GM12878 (cell line): ENCODE data around the gene CCDC18. TPM values are rescaled to one million over a fixed set of nuclear protein-coding genes. Genes with fewer than 3 reads are reported as not detected.

Experiments used
- ATAC-seq: fragments of 200-7000 bp; cut with Tn5 transposase; 3 replicates; pipeline ENCODE4 v1.9.1; 2020; ENCODE audit warnings: mild to moderate bottlenecking, moderate library complexity
- BruUV-seq: library from RNA; stranded (reverse); fragments of 400-500 nt; replicated peaks from 2 replicates; lab custom pipeline; 2021; lab: Mats Ljungman, UMichigan
- CTCF ChIA-PET: fragments of 300-600 bp; sonication (Branson Sonifier 250); formaldehyde crosslinking; extraction: SDS; loops from one replicate; lab custom pipeline; 2021; ENCODE audit warnings: inconsistent platforms; lab: Yijun Ruan, JAX
- POLR2A ChIA-PET: fragments of 350-600 bp; formaldehyde crosslinking; extraction: SDS; loops from one replicate; lab custom pipeline; 2021; ENCODE audit warnings: inconsistent platforms; lab: Charles Lee
- RAD21 ChIA-PET: fragments of 300-600 bp; sonication (Branson Sonifier 250); formaldehyde crosslinking; loops from one replicate; lab custom pipeline; 2023; ENCODE audit warnings: antibody characterized with exemption; ENCODE audit not compliant: unreplicated experiment; lab: Charles Lee
- SMC1A ChIA-PET: fragments of 300-600 bp; sonication (Branson Sonifier 250); formaldehyde crosslinking; loops from one replicate; lab custom pipeline; 2023; ENCODE audit not compliant: unreplicated experiment, uncharacterized antibody; lab: Charles Lee
- DNase-seq: peaks from one replicate; pipeline ENCODE4 v3.0.0-alpha.2; 2011; ENCODE audit warnings: low read depth, low spot score
- FAIRE-seq: peaks from 3 replicates; lab custom pipeline; 2011; peaks lifted over from hg19 to GRCh38; lab: Jason Lieb, UNC
- H2AFZ ChIP-seq: 2 replicates; pipeline ENCODE4 v1.6.0; 2011; ENCODE audit warnings: low read depth, low read length, control low read depth; ENCODE audit not compliant: control insufficient read depth
- H3K27ac ChIP-seq: 2 replicates; pipeline ENCODE4 v1.5.1; 2011; ENCODE audit warnings: control low read depth; ENCODE audit not compliant: control insufficient read depth, insufficient read depth
- H3K27me3 ChIP-seq, 2 experiments: replicated peaks in 1 of 2; 2 replicates each; pipeline versions ENCODE4 v1.6.0 to v1.6.1; 2011; ENCODE audit warnings: low read length in 1 of 2; ENCODE audit not compliant: control insufficient read depth in 2 of 2, insufficient read depth in 2 of 2
- H3K36me3 ChIP-seq, 2 experiments: 2 replicates each; pipeline ENCODE4 v1.5.1; 2011; ENCODE audit warnings: low read length in 1 of 2; ENCODE audit not compliant: control insufficient read depth in 2 of 2, insufficient read depth in 2 of 2
- H3K4me1 ChIP-seq: 2 replicates; pipeline ENCODE4 v1.6.1; 2011; ENCODE audit warnings: mild to moderate bottlenecking, low read length, moderate library complexity, mixed read lengths; ENCODE audit not compliant: control insufficient read depth, insufficient read depth
- H3K4me2 ChIP-seq: 2 replicates; pipeline ENCODE4 v1.6.0; 2011; ENCODE audit warnings: control low read depth; ENCODE audit not compliant: control insufficient read depth, insufficient read depth
- H3K4me3 ChIP-seq: fragments of 200-600 bp; sonication (generic); 2 replicates; pipeline ENCODE4 v1.5.1; 2016
- H3K79me2 ChIP-seq: 2 replicates; pipeline ENCODE4 v1.6.0; 2011; ENCODE audit warnings: low read length; ENCODE audit not compliant: control insufficient read depth, insufficient read depth
- H3K9ac ChIP-seq: 2 replicates; pipeline ENCODE4 v1.8.0; 2011; ENCODE audit warnings: low read length, control low read depth, mixed read lengths; ENCODE audit not compliant: control insufficient read depth, insufficient read depth
- H3K9me3 ChIP-seq: replicated peaks from 3 replicates; pipeline ENCODE4 v1.5.1; 2011; ENCODE audit warnings: mild to moderate bottlenecking, low read length; ENCODE audit not compliant: control insufficient read depth, insufficient read depth
- H4K20me1 ChIP-seq: 2 replicates; pipeline ENCODE4 v1.6.0; 2011; ENCODE audit not compliant: control insufficient read depth, insufficient read depth
- CBFB ChIP-seq: IDR thresholded peaks from 2 replicates; pipeline ENCODE4 v1.6.1; 2016; ENCODE audit warnings: antibody characterized with exemption, low read depth
- NBN ChIP-seq: fragments of 450-650 bp; IDR thresholded peaks from 2 replicates; pipeline ENCODE4 v1.6.1; 2016
- ZNF274 ChIP-seq: IDR thresholded peaks from one replicate; pipeline ENCODE4 v1.8.0; 2011; ENCODE audit not compliant: insufficient read length, insufficient read depth
- WGBS: methylation state at CpG from one replicate; pipeline ENCODE4 v1.1.6; 2016; ENCODE audit warnings: low lambda C conversion rate; ENCODE audit not compliant: insufficient replicate concordance, insufficient coverage; ENCODE audit errors: missing lambda C conversion rate; 5-methylcytosine and 5-hydroxymethylcytosine counted together
- in situ Hi-C: fragments of 300-500 bp; cut with MboI; formaldehyde crosslinking; loops from 9 replicates; pipeline ENCODE4 v1.14.3; 2018; ENCODE audit warnings: mixed read lengths
- intact Hi-C: fragments of 100-400 bp; cut with micrococcal nuclease; formaldehyde crosslinking; loops from one replicate; pipeline ENCODE4 v1.14.2; 2022; ENCODE audit not compliant: unreplicated experiment
- polyA plus RNA-seq, 11 experiments: library from polyadenylated mRNA; depleted of rRNA in 4 of 11; unstranded in 6 of 11; stranded (reverse) in 5 of 11; fragments of >200 nt; fragmentation: Nextera tagmentation in 4 of 11; fragmentation: Illumina TruSeq in 1 of 11; extraction: Ambion mirVana in 4 of 11; extraction: Trizol in 1 of 11; gene quantifications; 1 replicate in 1 of 11; 2 replicates in 10 of 11; pipeline versions ENCODE4 v1.2.1 to v1.2.3, GENCODE V29; 2011 to 2016; ENCODE audit warnings: inconsistent platforms in 2 of 11, missing spikeins in 2 of 11, low read depth in 1 of 11
- small RNA-seq: library from RNA; depleted of rRNA; stranded (forward); fragments of <200 nt; gene quantifications from one replicate; pipeline ENCODE3, GENCODE V24; 2014
- total RNA-seq, 4 experiments: library from RNA; depleted of rRNA in 3 of 4; stranded (reverse); fragments of >200 nt in 3 of 4; fragmentation: Illumina TruSeq in 1 of 4; extraction: Trizol in 1 of 4; gene quantifications; 2 replicates each; pipeline versions ENCODE4 v1.2.1 to v1.2.3, GENCODE V29; 2013 to 2021
- TF ChIP-seq, protein P1 (sequence below): fragments of 450-650 bp; IDR thresholded peaks from 2 replicates; pipeline ENCODE4 v1.6.1; 2016; ENCODE audit warnings: mild to moderate bottlenecking, moderate library complexity, borderline replicate concordance

The CCDC18 gene
- total and polyA plus RNA-seq, 10 of the 15 experiments (the other 5 are each of a cell fraction or from before 2014, with no cell fraction given) = 15.6 to 34.9 (median 19.5) TPM

GRCh38 chr1:93324486-93325464 lies 144.3 kb downstream of the CCDC18 start:
- Histone ChIP-seq H3K9ac (no peak overlapping the region), H3K4me2 (no peak overlapping the region), H3K9me3 (no peaks in the 10 kb centered on the region), H2AFZ (no peak overlapping the region), H3K27ac (no peak overlapping the region), H3K36me3 (no peaks in the 10 kb centered on the region), H3K27me3 (no peaks in the 10 kb centered on the region), H4K20me1 (no peaks in the 10 kb centered on the region), H3K4me1 (peaks cover 9% of the 10 kb centered on the region; the same call in 1 of the 2 replicates), H3K4me3 (no peak overlapping the region), H3K79me2 (no peaks in the 10 kb centered on the region)
- BruUV-seq = no TSS peak
- in situ Hi-C loops (no loop called here), intact Hi-C loops (no loop called here)
- ChIA-PET POLR2A (interaction anchor here (0.6 kb wide), 1 partner anchor 14 kb away, joined by 4 read pairs; no protein-coding TSS in a partner anchor), RAD21 (no interaction called here), CTCF (interaction anchor here (1.4 to 2.6 kb wide), 2 partner anchors 20 to 45 kb away, joined by 3 to 10 read pairs; no protein-coding TSS in a partner anchor), SMC1A (interaction anchor here (0.8 kb wide), 1 partner anchor 534 kb away, joined by 3 read pairs; no protein-coding TSS in a partner anchor)
- TF ChIP-seq, protein P1, sequence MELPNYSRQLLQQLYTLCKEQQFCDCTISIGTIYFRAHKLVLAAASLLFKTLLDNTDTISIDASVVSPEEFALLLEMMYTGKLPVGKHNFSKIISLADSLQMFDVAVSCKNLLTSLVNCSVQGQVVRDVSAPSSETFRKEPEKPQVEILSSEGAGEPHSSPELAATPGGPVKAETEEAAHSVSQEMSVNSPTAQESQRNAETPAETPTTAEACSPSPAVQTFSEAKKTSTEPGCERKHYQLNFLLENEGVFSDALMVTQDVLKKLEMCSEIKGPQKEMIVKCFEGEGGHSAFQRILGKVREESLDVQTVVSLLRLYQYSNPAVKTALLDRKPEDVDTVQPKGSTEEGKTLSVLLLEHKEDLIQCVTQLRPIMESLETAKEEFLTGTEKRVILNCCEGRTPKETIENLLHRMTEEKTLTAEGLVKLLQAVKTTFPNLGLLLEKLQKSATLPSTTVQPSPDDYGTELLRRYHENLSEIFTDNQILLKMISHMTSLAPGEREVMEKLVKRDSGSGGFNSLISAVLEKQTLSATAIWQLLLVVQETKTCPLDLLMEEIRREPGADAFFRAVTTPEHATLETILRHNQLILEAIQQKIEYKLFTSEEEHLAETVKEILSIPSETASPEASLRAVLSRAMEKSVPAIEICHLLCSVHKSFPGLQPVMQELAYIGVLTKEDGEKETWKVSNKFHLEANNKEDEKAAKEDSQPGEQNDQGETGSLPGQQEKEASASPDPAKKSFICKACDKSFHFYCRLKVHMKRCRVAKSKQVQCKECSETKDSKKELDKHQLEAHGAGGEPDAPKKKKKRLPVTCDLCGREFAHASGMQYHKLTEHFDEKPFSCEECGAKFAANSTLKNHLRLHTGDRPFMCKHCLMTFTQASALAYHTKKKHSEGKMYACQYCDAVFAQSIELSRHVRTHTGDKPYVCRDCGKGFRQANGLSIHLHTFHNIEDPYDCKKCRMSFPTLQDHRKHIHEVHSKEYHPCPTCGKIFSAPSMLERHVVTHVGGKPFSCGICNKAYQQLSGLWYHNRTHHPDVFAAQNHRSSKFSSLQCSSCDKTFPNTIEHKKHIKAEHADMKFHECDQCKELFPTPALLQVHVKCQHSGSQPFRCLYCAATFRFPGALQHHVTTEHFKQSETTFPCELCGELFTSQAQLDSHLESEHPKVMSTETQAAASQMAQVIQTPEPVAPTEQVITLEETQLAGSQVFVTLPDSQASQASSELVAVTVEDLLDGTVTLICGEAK = no peak
- TF ChIP-seq NBN = no peak
- no peak for TF ChIP-seq ZNF274
- TF ChIP-seq CBFB = no peak
- FAIRE-seq (no peak), DNase-seq (no peak), ATAC-seq (no peak)
- 51% methylated on average over 8 of the region's 8 CpGs for WGBS

Small RNA genes within 50 kb of the gene (small RNA-seq; reads per million reads assigned to genes)
- not detected for gene AC126124.1
- gene AL139421.1 = not detected

Other genes starting within 250 kb of the CCDC18 start
- 6.6 and 7.0 TPM in 2 replicates for gene DIPK1A, start 219.3 kb upstream of the CCDC18 start, total RNA-seq (2014; rRNA removed)
- 8.4 and 9.4 TPM in 2 replicates for gene DIPK1A, start 219.3 kb upstream of the CCDC18 start, total RNA-seq (2014; rRNA removed; fragmentation: Illumina TruSeq; extraction: Trizol)
- gene DIPK1A, start 219.3 kb upstream of the CCDC18 start, total RNA-seq (2021) = 8.1 and 9.3 TPM in 2 replicates
- 12.0 and 19.7 TPM in 2 replicates for gene DIPK1A, start 219.3 kb upstream of the CCDC18 start, polyA plus RNA-seq (2011; rRNA removed)
- gene DIPK1A, start 219.3 kb upstream of the CCDC18 start, polyA plus RNA-seq (2014; fragmentation: Illumina TruSeq; extraction: Trizol) = 12.5 and 16.9 TPM in 2 replicates
- 1 to 10 TPM; 9.5 to 9.9 TPM for gene DIPK1A, start 219.3 kb upstream of the CCDC18 start, polyA plus RNA-seq (2014; fragmentation: Nextera tagmentation; extraction: Ambion mirVana)
- gene DIPK1A, start 219.3 kb upstream of the CCDC18 start, polyA plus RNA-seq (2014; rRNA removed) = 4.9 and 5.1 TPM in 2 replicates
- gene DIPK1A, start 219.3 kb upstream of the CCDC18 start, polyA plus RNA-seq (2016; fragmentation: Nextera tagmentation; extraction: Ambion mirVana) = 10 to 100 TPM; 14.6 to 15.0 TPM
- 33.3 and 41.8 TPM in 2 replicates for gene MTF2, start 101.4 kb upstream of the CCDC18 start, total RNA-seq (2014; rRNA removed)
- gene MTF2, start 101.4 kb upstream of the CCDC18 start, total RNA-seq (2014; rRNA removed; fragmentation: Illumina TruSeq; extraction: Trizol) = 43.6 and 44.3 TPM in 2 replicates
- 45.9 and 54.8 TPM in 2 replicates for gene MTF2, start 101.4 kb upstream of the CCDC18 start, total RNA-seq (2021)
- gene MTF2, start 101.4 kb upstream of the CCDC18 start, polyA plus RNA-seq (2011; rRNA removed) = 74.9 and 102 TPM in 2 replicates
- gene MTF2, start 101.4 kb upstream of the CCDC18 start, polyA plus RNA-seq (2014; fragmentation: Illumina TruSeq; extraction: Trizol) = 38.8 and 40.7 TPM in 2 replicates
- gene MTF2, start 101.4 kb upstream of the CCDC18 start, polyA plus RNA-seq (2014; fragmentation: Nextera tagmentation; extraction: Ambion mirVana) = 10 to 100 TPM; 22.6 to 30.6 TPM
- gene MTF2, start 101.4 kb upstream of the CCDC18 start, polyA plus RNA-seq (2014; rRNA removed) = 32.3 and 41.9 TPM in 2 replicates
- gene MTF2, start 101.4 kb upstream of the CCDC18 start, polyA plus RNA-seq (2016; fragmentation: Nextera tagmentation; extraction: Ambion mirVana) = 10 to 100 TPM; 67.4 to 69.4 TPM
- 66.8 and 74.4 TPM in 2 replicates for gene TMED5, start 311 bp upstream of the CCDC18 start, total RNA-seq (2014; rRNA removed)
- gene TMED5, start 311 bp upstream of the CCDC18 start, total RNA-seq (2014; rRNA removed; fragmentation: Illumina TruSeq; extraction: Trizol) = 53.0 and 53.6 TPM in 2 replicates
- 49.8 and 50.6 TPM in 2 replicates for gene TMED5, start 311 bp upstream of the CCDC18 start, total RNA-seq (2021)
- 67.3 and 113 TPM in 2 replicates for gene TMED5, start 311 bp upstream of the CCDC18 start, polyA plus RNA-seq (2011; rRNA removed)
- gene TMED5, start 311 bp upstream of the CCDC18 start, polyA plus RNA-seq (2014; fragmentation: Illumina TruSeq; extraction: Trizol) = 47.4 and 63.5 TPM in 2 replicates
- gene TMED5, start 311 bp upstream of the CCDC18 start, polyA plus RNA-seq (2014; fragmentation: Nextera tagmentation; extraction: Ambion mirVana) = 10 to 100 TPM; 18.5 to 19.9 TPM
- 49.2 and 55.0 TPM in 2 replicates for gene TMED5, start 311 bp upstream of the CCDC18 start, polyA plus RNA-seq (2014; rRNA removed)
- gene TMED5, start 311 bp upstream of the CCDC18 start, polyA plus RNA-seq (2016; fragmentation: Nextera tagmentation; extraction: Ambion mirVana) = 10 to 100 TPM; 76.9 to 80.6 TPM
- gene DR1, start 165.2 kb downstream of the CCDC18 start, total RNA-seq (2014; rRNA removed) = 30.0 and 31.3 TPM in 2 replicates
- gene DR1, start 165.2 kb downstream of the CCDC18 start, total RNA-seq (2014; rRNA removed; fragmentation: Illumina TruSeq; extraction: Trizol) = 30.8 and 35.6 TPM in 2 replicates
- gene DR1, start 165.2 kb downstream of the CCDC18 start, total RNA-seq (2021) = 50.5 and 51.2 TPM in 2 replicates
- gene DR1, start 165.2 kb downstream of the CCDC18 start, polyA plus RNA-seq (2011; rRNA removed) = 43.9 and 60.5 TPM in 2 replicates
- 35.1 and 41.1 TPM in 2 replicates for gene DR1, start 165.2 kb downstream of the CCDC18 start, polyA plus RNA-seq (2014; fragmentation: Illumina TruSeq; extraction: Trizol)
- gene DR1, start 165.2 kb downstream of the CCDC18 start, polyA plus RNA-seq (2014; fragmentation: Nextera tagmentation; extraction: Ambion mirVana) = 10 to 100 TPM in 1 of 2 experiments, 1 to 10 TPM in 1; 7.4 to 12.7 TPM
- 29.9 and 31.8 TPM in 2 replicates for gene DR1, start 165.2 kb downstream of the CCDC18 start, polyA plus RNA-seq (2014; rRNA removed)
- gene DR1, start 165.2 kb downstream of the CCDC18 start, polyA plus RNA-seq (2016; fragmentation: Nextera tagmentation; extraction: Ambion mirVana) = 10 to 100 TPM; 50.0 to 56.1 TPM